Measurements from ENCODE around the gene POLDIP2. TPM values are rescaled to one million over a fixed set of nuclear protein-coding genes. Genes with fewer than 3 reads are reported as not detected.

The POLDIP2 gene
- total RNA-seq, 2 experiments from 2014 or later, result 61.6 to 67.7 TPM

GRCh38 chr17:28397687-28398279 lies 40.5 kb upstream of the POLDIP2 start:
- Mint-ChIP-seq H3K4me1 (peaks cover 4% of the 10 kb centered on the region), H3K27ac (no peak overlapping the region), H3K36me3 (ENCODE audit: low read depth) (peaks cover 7% of the 10 kb centered on the region), H3K27me3 (no peaks in the 10 kb centered on the region), H3K9me3 (no peaks in the 10 kb centered on the region), H3K4me3 (no peak overlapping the region)
- no peak for DNase-seq
- CTCF ChIA-PET, result no interaction called here
- POLR2A ChIA-PET, result no interaction called here

GRCh38 chr17:28397275-28397674 lies 39.9 kb upstream of the POLDIP2 start:
- Mint-ChIP-seq H3K4me1 (peaks cover 4% of the 10 kb centered on the region), H3K9me3 (no peaks in the 10 kb centered on the region), H3K27ac (no peak overlapping the region), H3K36me3 (ENCODE audit: low read depth) (peaks cover 10% of the 10 kb centered on the region), H3K4me3 (no peak overlapping the region), H3K27me3 (no peaks in the 10 kb centered on the region)
- DNase-seq, result no peak
- CTCF ChIA-PET, result interaction anchor here (0.6 kb wide), 1 partner anchor 462 kb away, joined by 3 read pairs; no protein-coding TSS in a partner anchor
- POLR2A ChIA-PET, result no interaction called here

DNA sequence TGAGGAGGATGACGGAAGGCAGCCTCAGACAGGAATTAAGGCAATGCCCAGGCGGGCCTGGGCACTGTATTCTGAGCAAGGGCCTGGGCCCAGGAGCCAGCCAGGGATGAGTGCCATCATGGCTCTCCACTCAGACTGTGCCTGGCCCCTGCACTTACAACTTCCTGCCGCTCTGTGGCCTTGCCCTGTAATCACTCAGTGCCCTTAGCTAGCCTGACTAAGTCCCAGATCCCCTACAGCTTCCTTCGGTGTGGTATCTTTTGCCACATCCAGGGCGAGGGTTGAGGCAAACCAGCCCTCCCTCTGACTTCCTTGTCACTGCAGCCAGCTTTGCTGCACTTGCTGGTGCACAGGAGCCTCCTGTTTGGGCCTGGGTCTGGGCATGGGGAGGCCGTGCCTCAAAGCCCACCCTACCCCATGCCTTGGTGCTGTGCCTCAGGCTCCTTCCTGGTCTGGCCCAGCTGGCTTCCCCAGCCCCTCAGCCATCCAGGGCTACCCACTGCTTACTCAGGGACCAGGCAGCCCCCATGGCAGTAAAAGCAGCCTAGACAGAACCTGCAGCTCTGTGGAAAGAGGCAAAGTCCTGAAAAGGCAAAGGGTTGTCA lies 39.4 kb upstream of the POLDIP2 start:
- H3K4me3 Mint-ChIP-seq, result no peak overlapping the region
- peaks cover 11% of the 10 kb centered on the region for H3K36me3 Mint-ChIP-seq (ENCODE audit: low read depth)
- no peaks in the 10 kb centered on the region for H3K27me3 Mint-ChIP-seq
- H3K27ac Mint-ChIP-seq, result no peak overlapping the region
- no peak for DNase-seq
- ChIA-PET POLR2A (no interaction called here), CTCF (interaction anchor here (0.6 to 1.3 kb wide), 2 partner anchors 8 to 462 kb away, joined by 3 to 5 read pairs; no protein-coding TSS in a partner anchor)
- no peaks in the 10 kb centered on the region for H3K4me1 Mint-ChIP-seq
- H3K9me3 Mint-ChIP-seq, result no peaks in the 10 kb centered on the region

- no peaks in the 10 kb centered on the region for H3K27me3 Mint-ChIP-seq
- no peaks in the 10 kb centered on the region for H3K9me3 Mint-ChIP-seq
- no peak overlapping the region for H3K27ac Mint-ChIP-seq
- no peak for DNase-seq
- POLR2A ChIA-PET, result no interaction called here
- H3K4me3 Mint-ChIP-seq, result no peak overlapping the region
- peaks cover 11% of the 10 kb centered on the region for H3K36me3 Mint-ChIP-seq (ENCODE audit: low read depth)
- no peaks in the 10 kb centered on the region for H3K4me1 Mint-ChIP-seq
- CTCF ChIA-PET, result interaction anchor here (0.9 to 1.3 kb wide), 3 partner anchors 9 to 26 kb away, joined by 3 to 5 read pairs (median 3); partner anchors contain the start of gene VTN
Measured at GRCh38 chr17:28395968-28396367, 38.6 kb upstream of the POLDIP2 start.

GRCh38 chr17:28395426-28395825 lies 38.1 kb upstream of the POLDIP2 start:
- POLR2A ChIA-PET, result no interaction called here

GRCh38 chr17:28394337-28395116 lies 37.2 kb upstream of the POLDIP2 start:
- H3K27me3 Mint-ChIP-seq, result no peaks in the 10 kb centered on the region
- CTCF ChIA-PET, result interaction anchor here (0.8 to 1.0 kb wide), 2 partner anchors 8 to 9 kb away, joined by 3 read pairs; no protein-coding TSS in a partner anchor
- no peak overlapping the region for H3K27ac Mint-ChIP-seq
- POLR2A ChIA-PET, result no interaction called here
- peaks cover 22% of the 10 kb centered on the region for H3K36me3 Mint-ChIP-seq (ENCODE audit: low read depth)
- no peaks in the 10 kb centered on the region for H3K9me3 Mint-ChIP-seq
- H3K4me3 Mint-ChIP-seq, result no peak overlapping the region
- DNase-seq, result no peak
- H3K4me1 Mint-ChIP-seq, result no peaks in the 10 kb centered on the region

More at GRCh38 chr17:28395426-28395825, 38.1 kb upstream of the POLDIP2 start:
- Mint-ChIP-seq H3K27me3 (no peaks in the 10 kb centered on the region), H3K4me1 (no peaks in the 10 kb centered on the region), H3K9me3 (no peaks in the 10 kb centered on the region), H3K27ac (no peak overlapping the region), H3K4me3 (no peak overlapping the region), H3K36me3 (ENCODE audit: low read depth) (peaks cover 13% of the 10 kb centered on the region)
- CTCF ChIA-PET, result interaction anchor here (0.8 to 1.0 kb wide), 3 partner anchors 9 to 25 kb away, joined by 3 read pairs; partner anchors contain the start of gene VTN
- DNase-seq, result no peak

DNA sequence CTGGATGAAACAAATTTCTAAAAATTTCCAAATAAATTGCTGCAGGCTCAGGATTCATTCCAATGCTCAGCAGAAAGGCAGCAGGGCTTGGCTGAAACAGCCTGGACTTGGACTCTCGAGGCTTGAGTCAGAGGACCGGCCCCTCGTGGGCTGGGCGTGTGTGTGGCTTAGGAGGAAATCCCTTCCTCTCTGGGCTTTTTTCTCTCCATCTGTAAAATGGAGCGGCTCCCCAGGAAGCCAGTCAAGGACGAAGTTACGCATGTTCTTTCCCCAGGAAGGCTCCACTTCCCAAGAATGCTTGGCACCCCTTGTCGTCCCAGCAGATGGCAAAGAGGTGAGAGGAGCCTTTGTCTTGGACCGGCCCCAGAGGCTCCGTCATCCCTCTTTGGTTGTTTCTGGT lies 35.2 kb upstream of the POLDIP2 start:
- H3K4me3 Mint-ChIP-seq, result no peak overlapping the region
- POLR2A ChIA-PET, result no interaction called here
- no peak for DNase-seq
- no peaks in the 10 kb centered on the region for H3K27me3 Mint-ChIP-seq
- H3K9me3 Mint-ChIP-seq, result no peaks in the 10 kb centered on the region
- CTCF ChIA-PET, result no interaction called here
- H3K36me3 Mint-ChIP-seq (ENCODE audit: low read depth), result peaks cover 29% of the 10 kb centered on the region
- H3K4me1 Mint-ChIP-seq, result no peaks in the 10 kb centered on the region
- no peak overlapping the region for H3K27ac Mint-ChIP-seq

DNA sequence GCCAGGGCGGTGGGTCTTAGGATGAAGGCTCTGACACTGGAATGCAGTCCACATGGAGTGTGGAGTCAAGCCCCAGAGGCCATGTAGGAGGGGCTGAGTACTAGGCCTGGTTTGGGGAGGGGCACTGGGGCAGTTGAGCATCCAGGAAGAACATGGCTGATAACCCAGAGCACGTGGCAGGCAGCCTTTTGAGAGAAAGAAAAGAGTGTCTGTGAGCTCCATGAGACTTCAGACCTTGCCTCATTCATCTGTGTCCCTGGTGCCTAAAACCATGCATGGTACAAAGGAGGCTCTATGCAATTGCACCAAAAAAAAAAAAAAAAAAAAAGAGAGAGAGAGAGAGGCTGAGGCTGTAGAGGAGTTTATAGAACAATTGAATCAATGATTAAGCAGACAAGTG lies 34.1 kb upstream of the POLDIP2 start:
- no peaks in the 10 kb centered on the region for H3K9me3 Mint-ChIP-seq
- H3K36me3 Mint-ChIP-seq (ENCODE audit: low read depth), result peaks cover 29% of the 10 kb centered on the region
- H3K4me1 Mint-ChIP-seq, result no peaks in the 10 kb centered on the region
- ChIA-PET CTCF (interaction anchor here (0.6 kb wide), 1 partner anchor 593 kb away, joined by 3 read pairs; no protein-coding TSS in a partner anchor), POLR2A (interaction anchor here (0.6 kb wide), 1 partner anchor 148 kb away, joined by 4 read pairs; no protein-coding TSS in a partner anchor)
- H3K27me3 Mint-ChIP-seq, result no peaks in the 10 kb centered on the region
- H3K27ac Mint-ChIP-seq, result no peak overlapping the region
- H3K4me3 Mint-ChIP-seq, result no peak overlapping the region
- no peak for DNase-seq

GRCh38 chr17:28390984-28391383 lies 33.7 kb upstream of the POLDIP2 start:
- Mint-ChIP-seq H3K4me3 (no peak overlapping the region), H3K27ac (no peak overlapping the region)
- POLR2A ChIA-PET, result no interaction called here

DNA sequence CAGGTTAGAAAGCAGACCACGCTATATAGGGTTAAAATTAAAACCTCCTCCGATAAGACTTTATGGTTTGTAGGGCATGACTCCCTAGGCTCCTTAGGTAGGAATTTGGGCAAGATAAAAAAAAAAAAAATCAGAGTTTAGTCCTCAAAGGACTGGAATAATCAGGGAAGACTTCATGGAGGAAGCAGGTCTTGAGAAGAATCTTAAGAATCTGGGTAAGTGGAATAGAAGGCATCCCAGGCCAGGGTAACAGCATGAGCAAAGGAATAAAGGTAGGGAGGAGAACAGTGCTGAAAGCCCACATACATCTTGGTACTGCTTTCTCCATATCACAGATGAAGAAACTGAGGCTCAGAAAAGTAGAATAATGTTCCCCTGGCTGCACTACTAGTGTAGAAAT lies 33.2 kb upstream of the POLDIP2 start:
- Mint-ChIP-seq H3K27me3 (no peaks in the 10 kb centered on the region), H3K36me3 (ENCODE audit: low read depth) (peaks cover 31% of the 10 kb centered on the region), H3K4me3 (no peak overlapping the region), H3K4me1 (peaks cover 4% of the 10 kb centered on the region), H3K27ac (no peak overlapping the region), H3K9me3 (no peaks in the 10 kb centered on the region)
- ChIA-PET CTCF (no interaction called here), POLR2A (no interaction called here)
- DNase-seq, result no peak

More at GRCh38 chr17:28390984-28391383, 33.7 kb upstream of the POLDIP2 start:
- Mint-ChIP-seq H3K27me3 (no peaks in the 10 kb centered on the region), H3K9me3 (no peaks in the 10 kb centered on the region), H3K36me3 (ENCODE audit: low read depth) (peaks cover 29% of the 10 kb centered on the region), H3K4me1 (peaks cover 4% of the 10 kb centered on the region)
- DNase-seq, result no peak
- CTCF ChIA-PET, result no interaction called here

GRCh38 chr17:28390141-28390540 lies 32.8 kb upstream of the POLDIP2 start:
- CTCF ChIA-PET, result no interaction called here
- Mint-ChIP-seq H3K4me1 (peaks cover 8% of the 10 kb centered on the region), H3K9me3 (no peaks in the 10 kb centered on the region), H3K36me3 (ENCODE audit: low read depth) (peaks cover 31% of the 10 kb centered on the region), H3K4me3 (no peak overlapping the region), H3K27ac (peak overlapping the region; percentile 33), H3K27me3 (no peaks in the 10 kb centered on the region)
- no peak for DNase-seq
- POLR2A ChIA-PET, result no interaction called here

- no peaks in the 10 kb centered on the region for H3K27me3 Mint-ChIP-seq
- no peak overlapping the region for H3K27ac Mint-ChIP-seq
- H3K4me1 Mint-ChIP-seq, result peaks cover 20% of the 10 kb centered on the region
- ChIA-PET CTCF (interaction anchor here (1.3 kb wide), 1 partner anchor 13 kb away, joined by 3 read pairs; no protein-coding TSS in a partner anchor), POLR2A (no interaction called here)
- DNase-seq, result no peak
- H3K4me3 Mint-ChIP-seq, result no peak overlapping the region
- H3K36me3 Mint-ChIP-seq (ENCODE audit: low read depth), result peaks cover 23% of the 10 kb centered on the region
- no peaks in the 10 kb centered on the region for H3K9me3 Mint-ChIP-seq
Measured at GRCh38 chr17:28388106-28388505, 30.8 kb upstream of the POLDIP2 start.

DNA sequence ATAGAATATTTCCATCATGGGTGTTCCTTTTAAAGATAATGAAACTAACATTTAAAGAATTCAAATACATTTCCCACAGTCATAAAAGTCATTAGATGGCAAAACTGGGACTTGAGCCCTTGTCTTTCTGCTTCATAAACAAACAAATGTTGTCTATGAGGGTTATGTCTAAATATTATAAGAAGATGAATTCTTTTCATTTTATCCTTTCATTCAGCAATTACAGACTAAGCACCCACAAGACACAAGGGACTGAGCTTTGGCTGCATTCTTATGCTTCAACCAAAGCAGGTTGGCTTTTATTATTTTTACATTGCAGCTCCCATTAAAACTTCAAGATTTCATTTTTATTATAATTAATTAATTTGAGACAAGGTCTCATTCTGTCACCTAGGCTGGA lies 29.1 kb upstream of the POLDIP2 start:
- no peak overlapping the region for H3K4me3 Mint-ChIP-seq
- ChIA-PET CTCF (interaction anchor here (0.7 to 2.1 kb wide), 3 partner anchors 9 to 114 kb away, joined by 3 to 7 read pairs (median 3); partner anchors contain the start of gene POLDIP2), POLR2A (no interaction called here)
- no peaks in the 10 kb centered on the region for H3K9me3 Mint-ChIP-seq
- H3K4me1 Mint-ChIP-seq, result peaks cover 22% of the 10 kb centered on the region
- H3K36me3 Mint-ChIP-seq (ENCODE audit: low read depth), result peaks cover 20% of the 10 kb centered on the region
- DNase-seq, result no peak
- no peak overlapping the region for H3K27ac Mint-ChIP-seq
- no peaks in the 10 kb centered on the region for H3K27me3 Mint-ChIP-seq
